Activated T-helper 9 cell treated with anti-CD3 and anti-CD28 coated beads, Interleukin-2, amount 50 U/mL, for 16 hours (primary cell): ENCODE measurements around the gene UNC5B.

Experiments
- DNase-seq: peaks from one replicate; pipeline ENCODE4 v3.0.0-alpha.2; 2020; ENCODE audit warnings: low read depth

Gene UNC5B

DNA sequence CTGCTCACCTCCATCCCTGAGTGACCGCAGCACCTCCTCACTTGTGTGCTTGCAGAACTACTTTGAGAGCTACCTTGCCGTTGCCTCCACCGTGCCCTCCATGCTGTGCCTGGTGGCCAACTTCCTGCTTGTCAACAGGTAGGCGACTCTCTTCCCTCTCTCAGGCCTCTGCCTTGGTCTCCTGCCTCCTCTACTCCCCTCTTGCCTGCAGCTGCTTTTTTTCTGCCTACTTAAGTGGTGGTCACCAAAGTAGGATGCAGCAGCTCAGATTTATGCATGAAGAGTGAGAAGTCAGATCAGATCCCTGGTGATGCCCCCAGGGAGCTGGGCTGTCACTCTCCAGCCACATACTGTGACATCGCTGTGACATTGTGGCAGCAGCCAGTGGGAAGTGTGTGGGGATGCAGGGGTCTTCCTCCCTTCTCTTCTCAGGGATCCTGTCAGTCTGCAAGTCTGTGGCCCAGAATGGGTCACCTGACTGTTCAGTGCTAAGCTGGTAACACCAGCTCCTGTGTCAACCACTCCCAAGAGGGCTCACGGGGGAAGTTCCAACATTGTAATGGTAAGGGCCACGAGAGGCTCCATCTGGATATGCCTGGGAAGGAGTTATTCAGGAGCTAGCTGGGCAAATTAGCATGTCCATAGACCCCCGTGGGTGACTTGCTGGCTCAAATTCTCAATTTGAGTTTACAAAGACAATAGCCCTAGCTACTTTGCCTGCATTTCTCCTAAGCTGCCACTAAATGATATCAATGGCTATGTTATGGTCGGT is 132.0 kb downstream of the UNC5B start:
- DNase-seq = no peak

DNA sequence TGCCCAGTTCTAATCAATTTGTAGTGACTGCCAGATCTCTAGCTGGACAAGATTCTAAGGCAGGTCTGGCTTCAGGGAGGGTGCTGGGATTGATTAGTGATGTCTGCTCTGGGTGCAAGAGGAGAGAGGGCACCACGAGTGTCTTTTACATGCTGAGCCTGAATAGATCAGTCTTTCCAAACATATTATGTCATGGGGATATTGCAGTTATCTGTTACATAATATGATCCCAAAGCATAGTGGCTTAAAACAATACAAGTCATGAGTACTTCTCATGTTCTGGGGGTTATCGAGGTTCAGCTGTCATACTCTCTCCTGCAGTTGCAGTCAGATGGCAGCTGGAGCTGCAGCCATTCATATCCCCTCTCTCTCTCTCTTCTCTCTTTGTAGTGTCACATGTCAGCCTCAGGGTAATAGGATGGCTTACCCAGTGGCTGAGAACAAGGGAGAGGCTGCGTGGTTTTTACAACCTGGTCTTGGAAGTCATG is 132.7 kb downstream of the UNC5B start:
- no peak for DNase-seq

DNA sequence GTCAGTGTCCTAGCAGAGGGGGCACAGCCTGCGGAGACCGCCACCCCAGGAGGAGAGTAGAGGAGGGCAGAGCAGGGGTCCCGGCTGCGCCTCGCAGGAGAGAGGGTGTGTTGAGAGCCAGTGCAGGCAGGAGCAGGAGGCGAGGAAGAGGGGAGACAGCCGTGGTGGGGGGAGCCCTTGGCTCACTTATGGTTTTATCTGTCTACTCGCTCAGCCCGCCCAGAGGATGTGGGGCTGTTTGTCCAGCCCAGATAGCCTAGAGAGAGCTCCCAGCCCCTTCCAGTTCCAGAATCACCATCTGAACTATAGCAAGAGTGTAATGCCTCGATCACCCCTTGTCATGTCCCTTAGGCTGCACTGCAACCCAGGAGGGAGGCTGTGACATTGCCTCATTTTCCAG is 133.3 kb downstream of the UNC5B start:
- DNase-seq = no peak

DNA sequence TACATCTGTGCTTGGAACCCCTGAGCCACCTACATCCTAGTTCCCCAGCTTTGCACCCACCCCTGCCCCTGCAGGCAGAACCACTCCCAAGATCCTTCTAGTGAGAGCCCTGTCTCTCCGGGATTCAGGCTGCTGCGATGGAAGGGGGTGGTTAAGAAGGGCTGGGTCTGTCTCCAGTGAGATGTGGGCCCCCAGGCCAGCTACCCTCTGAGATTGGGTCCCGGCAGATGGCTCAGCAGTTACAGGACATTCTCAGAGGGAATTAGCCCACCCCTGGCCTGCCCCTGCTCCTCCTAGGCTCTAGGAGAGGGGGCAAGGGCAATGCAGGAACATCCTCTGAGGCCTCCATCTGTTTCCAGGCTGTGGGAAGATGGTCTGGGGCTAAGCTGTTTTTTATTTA is 134.4 kb downstream of the UNC5B start:
- no peak for DNase-seq

DNA sequence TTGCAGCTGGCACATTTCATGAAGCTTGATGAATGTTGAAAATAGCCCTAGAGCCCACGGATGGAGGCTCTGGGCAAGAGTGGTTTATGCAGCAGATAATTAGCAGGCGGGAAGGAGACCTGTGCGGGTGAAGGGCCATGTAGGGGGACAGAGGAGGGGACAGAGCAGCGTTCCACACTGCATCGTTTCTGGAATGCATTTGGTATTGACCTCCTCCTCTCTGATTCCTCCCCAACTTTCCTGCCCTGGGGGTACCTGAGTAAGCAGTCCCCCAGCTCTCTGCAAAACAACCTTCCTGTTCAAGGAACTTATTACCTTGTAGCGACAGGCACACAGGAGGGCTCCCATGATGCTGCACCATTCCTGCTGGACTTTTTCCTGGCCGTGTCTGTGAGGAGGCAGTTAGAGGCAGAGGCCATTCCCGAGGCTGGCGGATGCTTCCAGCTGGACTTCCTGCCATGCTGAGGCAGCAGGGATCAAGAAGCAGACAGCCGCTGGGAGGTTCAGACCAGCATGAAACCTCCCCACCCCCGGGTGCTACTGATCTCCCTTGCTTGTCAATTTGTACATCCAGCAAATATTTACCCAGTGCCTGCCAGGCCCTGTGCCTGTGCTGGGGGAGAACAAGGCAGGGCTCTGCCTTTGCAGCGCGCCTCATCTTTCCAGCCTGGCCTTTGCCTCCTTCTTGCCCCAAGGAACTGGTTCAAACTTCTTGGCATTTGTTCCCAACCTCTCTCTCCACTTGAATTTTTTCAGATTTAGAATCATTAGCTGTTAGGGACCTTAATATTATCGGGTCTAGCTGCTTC is 135.4 kb downstream of the UNC5B start:
- no peak for DNase-seq

DNA sequence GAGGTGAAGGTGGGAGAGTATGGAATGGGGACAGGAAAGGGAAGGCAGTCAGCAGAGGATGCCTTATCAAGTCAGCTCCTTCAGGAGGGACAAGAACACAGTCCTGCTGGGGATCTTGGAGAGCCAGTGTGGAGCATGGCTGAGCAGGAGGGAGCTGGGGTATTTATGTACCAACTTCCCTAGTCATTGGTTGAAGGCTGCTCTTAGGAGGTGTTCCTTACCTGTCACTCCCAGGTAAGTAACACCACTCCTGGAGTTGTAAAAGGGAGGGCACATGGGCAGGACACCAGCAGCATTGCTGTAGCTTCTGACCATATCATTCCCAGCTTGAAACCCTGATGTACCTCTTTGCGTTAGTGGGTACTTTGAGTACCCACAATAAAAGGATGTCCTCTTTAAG is 136.5 kb downstream of the UNC5B start:
- DNase-seq = no peak

DNA sequence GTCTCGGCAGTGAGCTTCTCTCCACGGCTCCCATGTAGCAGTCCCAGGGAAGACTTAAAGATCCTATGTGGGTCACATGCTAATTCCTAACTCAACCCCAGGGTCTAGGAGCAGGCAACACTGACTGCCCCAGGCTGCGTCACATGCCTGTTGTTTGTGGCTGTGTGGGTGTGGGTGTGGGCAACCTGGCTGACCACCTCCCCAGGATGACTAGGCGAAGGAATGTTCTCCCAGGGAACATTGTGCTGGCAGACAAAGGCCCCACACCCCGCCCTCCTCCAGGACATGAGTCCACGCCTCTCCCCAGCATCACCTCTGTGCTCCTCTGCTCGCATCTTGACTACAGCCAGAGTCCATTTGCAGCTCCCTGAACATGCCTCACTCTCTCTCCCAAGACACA is 137.0 kb downstream of the UNC5B start:
- no peak for DNase-seq

DNA sequence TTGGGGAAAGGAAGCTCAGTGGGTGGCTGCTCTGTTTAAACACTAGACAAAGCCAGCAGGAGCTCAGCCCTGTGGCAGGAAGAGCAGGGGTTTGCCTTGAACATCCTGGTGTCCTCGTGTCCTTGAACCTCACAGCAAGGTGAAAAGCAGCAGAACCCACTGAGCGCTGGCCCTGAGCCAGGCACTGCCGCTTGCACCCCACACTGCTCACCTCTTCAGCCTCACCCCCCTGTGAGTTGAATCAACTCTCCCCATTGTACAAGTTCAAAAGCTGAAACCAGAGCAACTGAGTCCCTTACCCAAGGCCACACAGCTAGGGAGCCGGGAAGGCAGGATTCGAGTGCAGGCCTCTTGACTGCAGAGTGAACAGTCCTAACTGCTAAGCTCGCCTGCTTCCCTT is 138.7 kb downstream of the UNC5B start:
- no peak for DNase-seq

DNA sequence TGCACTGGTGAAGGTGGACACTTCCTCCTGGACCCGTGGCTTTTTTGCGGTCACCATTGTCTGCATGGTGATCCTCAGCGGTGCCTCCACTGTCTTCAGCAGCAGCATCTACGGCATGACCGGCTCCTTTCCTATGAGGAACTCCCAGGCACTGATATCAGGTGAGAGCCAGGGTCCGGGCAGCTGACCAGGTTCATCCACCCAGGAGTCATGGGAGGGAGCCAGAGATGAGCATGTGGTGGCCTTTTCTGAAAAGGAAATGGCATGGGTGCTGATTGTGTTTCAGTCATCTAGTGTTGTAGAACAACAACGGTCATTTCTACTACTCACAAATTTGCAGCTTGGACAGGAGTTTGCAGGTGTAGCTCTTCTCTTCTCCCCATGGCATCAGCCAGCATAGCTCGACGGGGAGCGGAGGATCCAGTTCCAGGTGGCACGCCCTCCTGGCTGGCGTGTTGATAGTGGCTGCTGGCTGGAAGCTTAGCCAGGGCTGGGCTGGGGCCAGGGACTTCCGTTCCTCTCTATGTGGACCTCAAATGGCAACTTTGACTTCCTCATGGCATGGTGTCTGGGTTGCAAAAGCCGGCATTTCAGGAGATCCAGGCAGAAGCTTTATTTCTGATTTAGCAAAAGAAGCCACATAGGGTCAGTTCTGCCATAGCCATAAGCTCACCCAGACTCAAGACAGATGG is 139.4 kb downstream of the UNC5B start:
- no peak for DNase-seq
